Measurements from ENCODE around the gene TP53. TPM values are rescaled to one million over a fixed set of nuclear protein-coding genes. Genes with fewer than 3 reads are reported as not detected.
"Not testable (repeated sequence)": the region's sequence is repeated elsewhere in the genome, so short reads cannot be mapped to it uniquely, and the experiment has no call there.

TP53 gene
- total and polyA plus RNA-seq, 10 of the 15 experiments (the other 5 are each of a cell fraction or from before 2014, with no cell fraction given), result 35.6 to 162 (median 75.9) TPM

GRCh38 chr17:7644775-7645174 lies 42.5 kb downstream of the TP53 start:
- POLR2A ChIA-PET, result no interaction called here
- Histone ChIP-seq H3K4me1 (ENCODE audit: control insufficient read depth, insufficient read depth, low read length) (no peaks in the 10 kb centered on the region), H3K27me3 (replicated peaks in 1 of 2; ENCODE audit: control insufficient read depth in 2 of 2, insufficient read depth in 2 of 2, low read length in 1 of 2) (no peaks in the 10 kb centered on the region), H3K27ac (ENCODE audit: control insufficient read depth, insufficient read depth) (no peak overlapping the region), H3K9ac (ENCODE audit: control insufficient read depth, insufficient read depth, low read length) (no peak overlapping the region), H3K9me3 (replicated peaks; ENCODE audit: control insufficient read depth, insufficient read depth, low read length) (no peaks in the 10 kb centered on the region), H2AFZ (ENCODE audit: control insufficient read depth, low read depth, low read length) (no peak overlapping the region), H4K20me1 (ENCODE audit: control insufficient read depth, insufficient read depth) (no peaks in the 10 kb centered on the region), H3K36me3 (ENCODE audit: control insufficient read depth in 2 of 2, insufficient read depth in 2 of 2, low read length in 1 of 2) (no peaks in the 10 kb centered on the region), H3K4me3 (no peak overlapping the region), H3K4me2 (ENCODE audit: control insufficient read depth, insufficient read depth) (no peak overlapping the region), H3K79me2 (ENCODE audit: control insufficient read depth, insufficient read depth, low read length) (no peaks in the 10 kb centered on the region)
- no TSS peak for BruUV-seq (replicated peaks)
- 17% methylated on average over 4 of the region's 4 CpGs for WGBS (ENCODE audit: insufficient coverage, insufficient replicate concordance, low lambda C conversion rate, missing lambda C conversion rate)
- CTCF ChIA-PET, result no interaction called here
- no peak for DNase-seq (ENCODE audit: low read depth, low spot score)
- FAIRE-seq, result no peak
- ATAC-seq, result no peak
- RAD21 ChIA-PET (ENCODE audit: unreplicated experiment), result no interaction called here
- intact Hi-C loops (cut with micrococcal nuclease; ENCODE audit: unreplicated experiment), result no loop called here
- TF ChIP-seq MYB (IDR thresholded peaks at IDR 0.05; ENCODE audit: borderline replicate concordance, low read depth, low read length), result no peak
- no peak for TF ChIP-seq USF2 (IDR thresholded peaks at IDR 0.05; ENCODE audit: borderline replicate concordance, low read depth, low read length)
- no peak for TF ChIP-seq WRNIP1 (IDR thresholded peaks at IDR 0.05; ENCODE audit: borderline replicate concordance, low read depth, low read length)
- TF ChIP-seq CREM (IDR thresholded peaks at IDR 0.05; ENCODE audit: low read depth), result no peak
- no peak for TF ChIP-seq ZSCAN29 (IDR thresholded peaks at IDR 0.05)
- no peak for TF ChIP-seq STAT3 (IDR thresholded peaks at IDR 0.05; ENCODE audit: low read depth, low read length)
- TF ChIP-seq SPI1 (IDR thresholded peaks at IDR 0.05; ENCODE audit: borderline replicate concordance, insufficient read depth, low read depth, low read length), result peak; percentile 51; the same call in 1 of the 2 replicates
- SMC1A ChIA-PET (ENCODE audit: uncharacterized antibody, unreplicated experiment), result no interaction called here
- in situ Hi-C loops (cut with MboI), result no loop called here

GRCh38 chr17:7641635-7642034 lies 45.7 kb downstream of the TP53 start:
- RAD21 ChIA-PET (ENCODE audit: unreplicated experiment); ATAC-seq; FAIRE-seq; intact Hi-C loops (cut with micrococcal nuclease; ENCODE audit: unreplicated experiment); H2AFZ ChIP-seq (ENCODE audit: control insufficient read depth, low read depth, low read length); H3K79me2 ChIP-seq (ENCODE audit: control insufficient read depth, insufficient read depth, low read length); H3K36me3 ChIP-seq (ENCODE audit: control insufficient read depth in 2 of 2, insufficient read depth in 2 of 2, low read length in 1 of 2); H3K4me1 ChIP-seq (ENCODE audit: control insufficient read depth, insufficient read depth, low read length); H3K4me3 ChIP-seq; H3K4me2 ChIP-seq (ENCODE audit: control insufficient read depth, insufficient read depth); H3K27me3 ChIP-seq (replicated peaks in 1 of 2; ENCODE audit: control insufficient read depth in 2 of 2, insufficient read depth in 2 of 2, low read length in 1 of 2); in situ Hi-C loops (cut with MboI); H3K9ac ChIP-seq (ENCODE audit: control insufficient read depth, insufficient read depth, low read length); H4K20me1 ChIP-seq (ENCODE audit: control insufficient read depth, insufficient read depth); BruUV-seq (replicated peaks); DNase-seq (ENCODE audit: low read depth, low spot score); POLR2A ChIA-PET; H3K9me3 ChIP-seq (replicated peaks; ENCODE audit: control insufficient read depth, insufficient read depth, low read length); H3K27ac ChIP-seq (ENCODE audit: control insufficient read depth, insufficient read depth): not testable (repeated sequence)
- 39% methylated on average over 7 of the region's 7 CpGs for WGBS (ENCODE audit: insufficient coverage, insufficient replicate concordance, low lambda C conversion rate, missing lambda C conversion rate)
- CTCF ChIA-PET, result interaction anchor here (2.0 kb wide), 2 partner anchors 9 to 46 kb away, joined by 6 to 8 read pairs; partner anchors contain the start of gene TP53
- 0 out of 2 replicates have a peak, but pooled peaks have one; percentile 5 for TF ChIP-seq NFYB (IDR thresholded peaks at IDR 0.05; ENCODE audit: insufficient read depth, low read depth, low read length)
- SMC1A ChIA-PET (ENCODE audit: uncharacterized antibody, unreplicated experiment), result interaction anchor here (1.4 kb wide), 1 partner anchor 46 kb away, joined by 4 read pairs; the partner anchor contains the start of gene WRAP53

Data from GM12878 (cell line).